Liver (tissue), 9 donors: ENCODE measurements around the gene MPRIP. TPM values are rescaled to one million over a fixed set of nuclear protein-coding genes. Genes with fewer than 3 reads are reported as not detected.

Experiments
- DNase-seq: peaks from one replicate; pipeline ENCODE4 v3.0.0-alpha.2; 2017; ENCODE audit warnings: low spot score
- H3K27ac ChIP-seq, 2 donors: one replicate each; pipeline ENCODE4 v1.7.0; 2013; ENCODE audit warnings: inconsistent platforms in 2 of 2, low read length in 2 of 2, control low read depth in 1 of 2, low read depth in 1 of 2, mild to moderate bottlenecking in 1 of 2
- H3K27me3 ChIP-seq, 4 donors: one replicate each; pipeline versions ENCODE4 v1.6.1 to v1.7.0; 2013; ENCODE audit warnings: low read length in 3 of 4, inconsistent platforms in 1 of 4, mild to moderate bottlenecking in 1 of 4, moderate library complexity in 1 of 4; ENCODE audit not compliant: control insufficient read depth in 4 of 4, insufficient read depth in 4 of 4
- H3K36me3 ChIP-seq, 4 donors: one replicate each; pipeline versions ENCODE4 v1.6.1 to v1.7.0; 2013; ENCODE audit warnings: low read length in 3 of 4, mild to moderate bottlenecking in 3 of 4, low read depth in 1 of 4, moderate library complexity in 1 of 4; ENCODE audit not compliant: control insufficient read depth in 4 of 4, insufficient read depth in 3 of 4
- H3K4me1 ChIP-seq, 4 donors: one replicate each; pipeline versions ENCODE4 v1.6.1 to v1.7.0; 2013; ENCODE audit warnings: low read length in 3 of 4, mild to moderate bottlenecking in 3 of 4, moderate library complexity in 1 of 4; ENCODE audit not compliant: control insufficient read depth in 4 of 4, insufficient read depth in 4 of 4
- H3K4me3 ChIP-seq, 3 donors: one replicate each; pipeline versions ENCODE4 v1.6.1 to v1.7.0; 2013; ENCODE audit warnings: low read length in 3 of 3, control low read depth in 1 of 3, low read depth in 1 of 3, mild to moderate bottlenecking in 1 of 3
- H3K9ac ChIP-seq, 2 donors: one replicate each; pipeline ENCODE4 v1.7.0; 2013; ENCODE audit warnings: low read length in 2 of 2, mild to moderate bottlenecking in 2 of 2, moderate library complexity in 2 of 2, control low read depth in 1 of 2, low read depth in 1 of 2
- H3K9me3 ChIP-seq, 4 donors: one replicate each; pipeline versions ENCODE4 v1.6.1 to v1.7.0; 2013; ENCODE audit warnings: low read length in 3 of 4; ENCODE audit not compliant: control insufficient read depth in 4 of 4
- EGR1 ChIP-seq, 2 donors: IDR thresholded peaks; 2 replicates each; pipeline ENCODE4 v1.6.1; 2016 to 2018; ENCODE audit warnings: antibody characterized with exemption in 2 of 2, low read depth in 2 of 2
- FOXA1 ChIP-seq: IDR thresholded peaks from 2 replicates; pipeline ENCODE4 v1.6.1; 2016; ENCODE audit warnings: antibody characterized with exemption
- FOXA2 ChIP-seq: IDR thresholded peaks from 2 replicates; pipeline ENCODE4 v1.6.1; 2016; ENCODE audit warnings: antibody characterized with exemption
- GABPA ChIP-seq, 2 donors: IDR thresholded peaks in 1 of 2; conservative IDR thresholded peaks in 1 of 2; 2 replicates each; pipeline ENCODE4 v1.6.1; 2016; ENCODE audit warnings: antibody characterized with exemption in 2 of 2, mild to moderate bottlenecking in 1 of 2, moderate library complexity in 1 of 2
- HNF4A ChIP-seq, 2 donors: conservative IDR thresholded peaks; 2 replicates each; pipeline ENCODE4 v1.6.1; 2016; ENCODE audit warnings: antibody characterized with exemption in 2 of 2, mild to moderate bottlenecking in 2 of 2
- HNF4G ChIP-seq: IDR thresholded peaks from 2 replicates; pipeline ENCODE4 v1.6.1; 2016; ENCODE audit warnings: antibody characterized with exemption
- JUND ChIP-seq, 2 donors: IDR thresholded peaks; 2 replicates each; pipeline ENCODE4 v1.6.1; 2016; ENCODE audit warnings: antibody characterized with exemption in 2 of 2
- NR2F2 ChIP-seq: IDR thresholded peaks from 2 replicates; pipeline ENCODE4 v1.6.1; 2016; ENCODE audit warnings: antibody characterized with exemption
- RAD21 ChIP-seq, 2 donors: IDR thresholded peaks; 2 replicates each; pipeline ENCODE4 v1.6.1; 2016; ENCODE audit warnings: antibody characterized with exemption in 2 of 2, mild to moderate bottlenecking in 2 of 2
- RXRA ChIP-seq, 2 donors: IDR thresholded peaks; 2 replicates each; pipeline ENCODE4 v1.6.1; 2017 to 2018; ENCODE audit warnings: antibody characterized with exemption in 2 of 2, mild to moderate bottlenecking in 1 of 2
- SP1 ChIP-seq: IDR thresholded peaks from 2 replicates; pipeline ENCODE4 v1.6.1; 2018; ENCODE audit warnings: antibody characterized with exemption, mild to moderate bottlenecking
- TAF1 ChIP-seq: conservative IDR thresholded peaks from 2 replicates; pipeline ENCODE4 v1.6.1; 2016; ENCODE audit warnings: antibody characterized with exemption, mild to moderate bottlenecking
- YY1 ChIP-seq: IDR thresholded peaks from 2 replicates; pipeline ENCODE4 v1.6.1; 2016; ENCODE audit warnings: antibody characterized with exemption, mild to moderate bottlenecking
- WGBS: extraction: QIAGEN DNeasy Blood & Tissue Kit; methylation state at CpG from one replicate; pipeline ENCODE4 v1.1.7; 2013; 5-methylcytosine and 5-hydroxymethylcytosine counted together
- polyA plus RNA-seq, 2 donors: library from polyadenylated mRNA; stranded (reverse) in 1 of 2; unstranded in 1 of 2; fragments of 200-250 nt in 1 of 2; fragments of >200 nt in 1 of 2; fragmentation: Nextera tagmentation in 1 of 2; extraction: Ambion mirVana in 1 of 2; gene quantifications; one replicate each; pipeline versions ENCODE4 v1.2.1 to v1.2.3, GENCODE V29; 2013 to 2015
- total RNA-seq, 2 donors: library from RNA; depleted of rRNA; stranded (reverse); fragments of >200 nt; gene quantifications; one replicate each; pipeline ENCODE4 v1.2.3, GENCODE V29; 2014
- TF ChIP-seq, protein P1 (sequence below): IDR thresholded peaks from 2 replicates; pipeline ENCODE4 v1.6.1; 2016; ENCODE audit warnings: antibody characterized with exemption, mild to moderate bottlenecking
- TF ChIP-seq, protein P2 (sequence below): IDR thresholded peaks from 2 replicates; pipeline ENCODE4 v1.6.1; 2016; ENCODE audit warnings: antibody characterized with exemption
- TF ChIP-seq, protein P3 (sequence below): IDR thresholded peaks from 2 replicates; pipeline ENCODE4 v1.6.1; 2016; ENCODE audit warnings: antibody characterized with exemption
- TF ChIP-seq, protein P4 (sequence below): IDR thresholded peaks from 2 replicates; pipeline ENCODE4 v1.6.1; 2016; ENCODE audit warnings: antibody characterized with exemption
- TF ChIP-seq, protein P5 (sequence below): fragments of 150-350 bp; IDR thresholded peaks from 2 replicates; pipeline ENCODE4 v1.5.1; 2017; ENCODE audit warnings: improper control_type of control experiment, low read depth, low read length; ENCODE audit not compliant: missing input control
- donor health status: healthy.
- donor health status: healthy.
- donor health status: healthy.
- donor health status: healthy.
- donor health status: healthy.

Gene MPRIP
- total and polyA plus RNA-seq, 4 donors, result 21.2 to 61.9 (median 34.7) TPM

DNA sequence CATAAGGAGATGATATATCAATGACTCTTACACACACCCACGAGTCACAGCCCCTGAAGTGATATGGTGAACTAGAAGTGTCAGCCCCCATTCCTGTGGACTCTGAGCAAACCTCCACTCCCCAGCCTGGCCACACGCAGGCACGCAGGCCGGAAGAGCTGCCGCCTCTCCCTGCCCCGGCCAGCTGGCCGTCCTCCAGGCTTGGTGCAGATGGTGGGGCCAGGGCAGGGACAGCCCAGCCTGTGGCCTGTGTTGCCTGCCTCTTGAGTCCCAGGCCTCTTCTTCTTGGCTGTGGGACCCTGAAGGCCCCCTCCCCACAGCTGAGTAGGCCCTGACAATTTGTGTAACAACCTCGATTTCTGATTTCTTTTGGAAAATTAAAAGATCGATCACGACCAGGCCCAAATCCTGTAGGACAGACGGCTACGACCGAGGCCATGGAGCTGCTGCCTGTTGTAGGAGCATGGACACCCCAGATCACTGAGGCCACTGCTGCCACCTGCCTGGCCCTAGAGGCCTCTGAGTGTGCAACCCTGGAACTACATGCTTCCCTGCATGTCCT, 10.0 kb upstream of the MPRIP start:
- Histone ChIP-seq H3K9me3 (no peaks in the 10 kb centered on the region), H3K27ac (peak overlapping the region in 1 of 2 donors; percentile 23), H3K36me3 (no peaks in the 10 kb centered on the region), H3K4me3 (no peak overlapping the region), H3K9ac (no peak overlapping the region), H3K4me1 (peaks cover 3 to 11% (median 8%) of the 10 kb centered on the region in 4 donors), H3K27me3 (no peaks in the 10 kb centered on the region)
- WGBS, result 45% methylated on average over 13 of the region's 13 CpGs
- no peak for DNase-seq
- TF ChIP-seq YY1, result no peak
- no peak for TF ChIP-seq FOXA2
- TF ChIP-seq, protein P1, sequence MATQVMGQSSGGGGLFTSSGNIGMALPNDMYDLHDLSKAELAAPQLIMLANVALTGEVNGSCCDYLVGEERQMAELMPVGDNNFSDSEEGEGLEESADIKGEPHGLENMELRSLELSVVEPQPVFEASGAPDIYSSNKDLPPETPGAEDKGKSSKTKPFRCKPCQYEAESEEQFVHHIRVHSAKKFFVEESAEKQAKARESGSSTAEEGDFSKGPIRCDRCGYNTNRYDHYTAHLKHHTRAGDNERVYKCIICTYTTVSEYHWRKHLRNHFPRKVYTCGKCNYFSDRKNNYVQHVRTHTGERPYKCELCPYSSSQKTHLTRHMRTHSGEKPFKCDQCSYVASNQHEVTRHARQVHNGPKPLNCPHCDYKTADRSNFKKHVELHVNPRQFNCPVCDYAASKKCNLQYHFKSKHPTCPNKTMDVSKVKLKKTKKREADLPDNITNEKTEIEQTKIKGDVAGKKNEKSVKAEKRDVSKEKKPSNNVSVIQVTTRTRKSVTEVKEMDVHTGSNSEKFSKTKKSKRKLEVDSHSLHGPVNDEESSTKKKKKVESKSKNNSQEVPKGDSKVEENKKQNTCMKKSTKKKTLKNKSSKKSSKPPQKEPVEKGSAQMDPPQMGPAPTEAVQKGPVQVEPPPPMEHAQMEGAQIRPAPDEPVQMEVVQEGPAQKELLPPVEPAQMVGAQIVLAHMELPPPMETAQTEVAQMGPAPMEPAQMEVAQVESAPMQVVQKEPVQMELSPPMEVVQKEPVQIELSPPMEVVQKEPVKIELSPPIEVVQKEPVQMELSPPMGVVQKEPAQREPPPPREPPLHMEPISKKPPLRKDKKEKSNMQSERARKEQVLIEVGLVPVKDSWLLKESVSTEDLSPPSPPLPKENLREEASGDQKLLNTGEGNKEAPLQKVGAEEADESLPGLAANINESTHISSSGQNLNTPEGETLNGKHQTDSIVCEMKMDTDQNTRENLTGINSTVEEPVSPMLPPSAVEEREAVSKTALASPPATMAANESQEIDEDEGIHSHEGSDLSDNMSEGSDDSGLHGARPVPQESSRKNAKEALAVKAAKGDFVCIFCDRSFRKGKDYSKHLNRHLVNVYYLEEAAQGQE, result no peak
- TF ChIP-seq, protein P2, sequence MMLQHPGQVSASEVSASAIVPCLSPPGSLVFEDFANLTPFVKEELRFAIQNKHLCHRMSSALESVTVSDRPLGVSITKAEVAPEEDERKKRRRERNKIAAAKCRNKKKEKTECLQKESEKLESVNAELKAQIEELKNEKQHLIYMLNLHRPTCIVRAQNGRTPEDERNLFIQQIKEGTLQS, result no peak
- TF ChIP-seq TAF1, result no peak
- TF ChIP-seq, protein P3, sequence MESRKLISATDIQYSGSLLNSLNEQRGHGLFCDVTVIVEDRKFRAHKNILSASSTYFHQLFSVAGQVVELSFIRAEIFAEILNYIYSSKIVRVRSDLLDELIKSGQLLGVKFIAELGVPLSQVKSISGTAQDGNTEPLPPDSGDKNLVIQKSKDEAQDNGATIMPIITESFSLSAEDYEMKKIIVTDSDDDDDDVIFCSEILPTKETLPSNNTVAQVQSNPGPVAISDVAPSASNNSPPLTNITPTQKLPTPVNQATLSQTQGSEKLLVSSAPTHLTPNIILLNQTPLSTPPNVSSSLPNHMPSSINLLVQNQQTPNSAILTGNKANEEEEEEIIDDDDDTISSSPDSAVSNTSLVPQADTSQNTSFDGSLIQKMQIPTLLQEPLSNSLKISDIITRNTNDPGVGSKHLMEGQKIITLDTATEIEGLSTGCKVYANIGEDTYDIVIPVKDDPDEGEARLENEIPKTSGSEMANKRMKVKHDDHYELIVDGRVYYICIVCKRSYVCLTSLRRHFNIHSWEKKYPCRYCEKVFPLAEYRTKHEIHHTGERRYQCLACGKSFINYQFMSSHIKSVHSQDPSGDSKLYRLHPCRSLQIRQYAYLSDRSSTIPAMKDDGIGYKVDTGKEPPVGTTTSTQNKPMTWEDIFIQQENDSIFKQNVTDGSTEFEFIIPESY, result no peak
- TF ChIP-seq RAD21 (IDR thresholded peaks at IDR 0.05), result peak; percentile 3 to 61
- no peak for TF ChIP-seq NR2F2
- TF ChIP-seq EGR1 (IDR thresholded peaks at IDR 0.05; ENCODE audit: low read depth in 2 of 2), result no peak
- no peak for TF ChIP-seq GABPA (IDR thresholded peaks at IDR 0.05 in 1 of 2, conservative IDR thresholded peaks at IDR 0.05 in 1 of 2)
- peak in 1 of 2 donors; percentile 13 for TF ChIP-seq HNF4A (conservative IDR thresholded peaks at IDR 0.05)
- TF ChIP-seq SP1, result peak; percentile 14
- TF ChIP-seq FOXA1, result no peak
- no peak for TF ChIP-seq JUND (IDR thresholded peaks at IDR 0.05)

DNA sequence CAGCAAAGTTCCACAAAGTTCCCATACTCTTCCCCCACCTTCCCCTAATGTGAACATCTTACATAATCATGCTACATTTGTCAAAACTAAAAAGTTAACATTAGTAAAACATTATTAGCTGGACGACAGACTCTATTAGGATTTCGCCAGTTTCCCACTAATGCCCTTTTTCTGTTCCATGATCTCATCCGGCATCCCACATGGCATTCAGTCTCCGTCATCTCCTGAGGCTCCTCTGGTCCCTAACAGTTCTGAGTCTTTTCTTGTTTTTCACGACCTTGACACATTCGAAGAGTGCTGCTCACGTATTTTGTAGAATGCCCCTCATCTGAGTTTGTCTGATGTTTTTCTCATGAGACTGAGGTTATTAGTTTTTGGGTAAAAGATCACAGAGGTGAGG, 8.8 kb upstream of the MPRIP start:
- no peak for DNase-seq
- 89% methylated on average over 7 of the region's 7 CpGs for WGBS
- no peak overlapping the region for H3K27ac ChIP-seq
- no peaks in the 10 kb centered on the region for H3K27me3 ChIP-seq
- no peak overlapping the region for H3K9ac ChIP-seq
- no peaks in the 10 kb centered on the region for H3K9me3 ChIP-seq
- H3K36me3 ChIP-seq, result no peaks in the 10 kb centered on the region
- H3K4me1 ChIP-seq, result peaks cover 3 to 16% (median 12%) of the 10 kb centered on the region in 4 donors
- no peak overlapping the region for H3K4me3 ChIP-seq
- TF ChIP-seq RAD21 (IDR thresholded peaks at IDR 0.05) (no peak), NR2F2 (no peak), FOXA1 (no peak), JUND (IDR thresholded peaks at IDR 0.05) (no peak), RXRA (IDR thresholded peaks at IDR 0.05) (no peak), TAF1 (no peak), EGR1 (IDR thresholded peaks at IDR 0.05; ENCODE audit: low read depth in 2 of 2) (no peak), GABPA (IDR thresholded peaks at IDR 0.05 in 1 of 2, conservative IDR thresholded peaks at IDR 0.05 in 1 of 2) (no peak), SP1 (no peak), HNF4G (no peak)
- TF ChIP-seq, protein P4, sequence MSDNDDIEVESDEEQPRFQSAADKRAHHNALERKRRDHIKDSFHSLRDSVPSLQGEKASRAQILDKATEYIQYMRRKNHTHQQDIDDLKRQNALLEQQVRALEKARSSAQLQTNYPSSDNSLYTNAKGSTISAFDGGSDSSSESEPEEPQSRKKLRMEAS, result no peak
- TF ChIP-seq, protein P5, sequence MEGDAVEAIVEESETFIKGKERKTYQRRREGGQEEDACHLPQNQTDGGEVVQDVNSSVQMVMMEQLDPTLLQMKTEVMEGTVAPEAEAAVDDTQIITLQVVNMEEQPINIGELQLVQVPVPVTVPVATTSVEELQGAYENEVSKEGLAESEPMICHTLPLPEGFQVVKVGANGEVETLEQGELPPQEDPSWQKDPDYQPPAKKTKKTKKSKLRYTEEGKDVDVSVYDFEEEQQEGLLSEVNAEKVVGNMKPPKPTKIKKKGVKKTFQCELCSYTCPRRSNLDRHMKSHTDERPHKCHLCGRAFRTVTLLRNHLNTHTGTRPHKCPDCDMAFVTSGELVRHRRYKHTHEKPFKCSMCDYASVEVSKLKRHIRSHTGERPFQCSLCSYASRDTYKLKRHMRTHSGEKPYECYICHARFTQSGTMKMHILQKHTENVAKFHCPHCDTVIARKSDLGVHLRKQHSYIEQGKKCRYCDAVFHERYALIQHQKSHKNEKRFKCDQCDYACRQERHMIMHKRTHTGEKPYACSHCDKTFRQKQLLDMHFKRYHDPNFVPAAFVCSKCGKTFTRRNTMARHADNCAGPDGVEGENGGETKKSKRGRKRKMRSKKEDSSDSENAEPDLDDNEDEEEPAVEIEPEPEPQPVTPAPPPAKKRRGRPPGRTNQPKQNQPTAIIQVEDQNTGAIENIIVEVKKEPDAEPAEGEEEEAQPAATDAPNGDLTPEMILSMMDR, result no peak
- TF ChIP-seq, protein P2, result no peak
- TF ChIP-seq, protein P3, result no peak
